GM12873 (cell line): ENCODE measurements around the gene ISLR2.

Experiments used
- TF ChIP-seq, protein P1 (sequence below): IDR thresholded peaks from 2 replicates; pipeline ENCODE4 v1.5.1; 2012; ENCODE audit warnings: low read depth, mild to moderate bottlenecking, moderate library complexity, low read length, control low read depth; ENCODE audit not compliant: insufficient read depth; ENCODE audit errors: missing control alignments

ISLR2 gene

DNA sequence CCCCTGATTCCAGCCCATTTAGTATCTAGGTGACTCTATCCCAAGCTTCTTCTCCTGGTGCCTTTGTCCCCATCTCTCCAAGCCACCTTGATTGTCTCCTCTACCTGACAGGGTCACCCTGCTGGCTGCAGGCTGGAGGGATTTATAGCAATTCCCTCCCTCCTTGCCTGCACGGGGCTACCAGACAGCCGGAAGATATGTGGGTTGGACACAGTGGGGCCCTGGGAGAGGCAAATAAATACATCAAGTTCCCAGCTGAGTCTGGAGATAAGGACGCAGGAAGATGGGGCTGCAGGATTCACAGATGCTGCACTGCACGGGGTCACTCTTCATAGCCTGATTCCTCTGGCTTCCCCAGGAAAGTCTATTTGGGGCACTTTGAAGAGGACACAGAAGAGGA, 9.3 kb upstream of the ISLR2 start:
- TF ChIP-seq, protein P1, sequence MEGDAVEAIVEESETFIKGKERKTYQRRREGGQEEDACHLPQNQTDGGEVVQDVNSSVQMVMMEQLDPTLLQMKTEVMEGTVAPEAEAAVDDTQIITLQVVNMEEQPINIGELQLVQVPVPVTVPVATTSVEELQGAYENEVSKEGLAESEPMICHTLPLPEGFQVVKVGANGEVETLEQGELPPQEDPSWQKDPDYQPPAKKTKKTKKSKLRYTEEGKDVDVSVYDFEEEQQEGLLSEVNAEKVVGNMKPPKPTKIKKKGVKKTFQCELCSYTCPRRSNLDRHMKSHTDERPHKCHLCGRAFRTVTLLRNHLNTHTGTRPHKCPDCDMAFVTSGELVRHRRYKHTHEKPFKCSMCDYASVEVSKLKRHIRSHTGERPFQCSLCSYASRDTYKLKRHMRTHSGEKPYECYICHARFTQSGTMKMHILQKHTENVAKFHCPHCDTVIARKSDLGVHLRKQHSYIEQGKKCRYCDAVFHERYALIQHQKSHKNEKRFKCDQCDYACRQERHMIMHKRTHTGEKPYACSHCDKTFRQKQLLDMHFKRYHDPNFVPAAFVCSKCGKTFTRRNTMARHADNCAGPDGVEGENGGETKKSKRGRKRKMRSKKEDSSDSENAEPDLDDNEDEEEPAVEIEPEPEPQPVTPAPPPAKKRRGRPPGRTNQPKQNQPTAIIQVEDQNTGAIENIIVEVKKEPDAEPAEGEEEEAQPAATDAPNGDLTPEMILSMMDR: no peak

DNA sequence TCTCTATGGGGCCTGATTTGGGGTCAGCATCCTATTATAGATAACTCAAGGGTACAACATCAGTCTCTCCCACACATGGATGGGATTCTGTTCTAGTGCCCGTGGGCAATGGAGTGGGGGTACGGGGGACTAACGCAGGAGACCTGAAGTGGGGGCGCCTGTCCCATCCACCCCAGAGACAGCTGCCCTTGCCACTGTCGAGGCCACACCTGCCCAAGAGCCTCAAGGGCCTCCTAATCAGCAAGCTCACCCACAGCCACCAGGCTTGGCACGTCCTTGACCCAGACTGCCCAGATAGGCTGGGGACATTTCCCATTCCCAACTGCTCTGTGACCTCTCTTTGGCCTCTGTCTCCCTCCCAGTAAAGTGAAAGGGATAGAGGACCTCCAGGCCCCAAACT, 8.5 kb upstream of the ISLR2 start:
- TF ChIP-seq, protein P1: no peak

DNA sequence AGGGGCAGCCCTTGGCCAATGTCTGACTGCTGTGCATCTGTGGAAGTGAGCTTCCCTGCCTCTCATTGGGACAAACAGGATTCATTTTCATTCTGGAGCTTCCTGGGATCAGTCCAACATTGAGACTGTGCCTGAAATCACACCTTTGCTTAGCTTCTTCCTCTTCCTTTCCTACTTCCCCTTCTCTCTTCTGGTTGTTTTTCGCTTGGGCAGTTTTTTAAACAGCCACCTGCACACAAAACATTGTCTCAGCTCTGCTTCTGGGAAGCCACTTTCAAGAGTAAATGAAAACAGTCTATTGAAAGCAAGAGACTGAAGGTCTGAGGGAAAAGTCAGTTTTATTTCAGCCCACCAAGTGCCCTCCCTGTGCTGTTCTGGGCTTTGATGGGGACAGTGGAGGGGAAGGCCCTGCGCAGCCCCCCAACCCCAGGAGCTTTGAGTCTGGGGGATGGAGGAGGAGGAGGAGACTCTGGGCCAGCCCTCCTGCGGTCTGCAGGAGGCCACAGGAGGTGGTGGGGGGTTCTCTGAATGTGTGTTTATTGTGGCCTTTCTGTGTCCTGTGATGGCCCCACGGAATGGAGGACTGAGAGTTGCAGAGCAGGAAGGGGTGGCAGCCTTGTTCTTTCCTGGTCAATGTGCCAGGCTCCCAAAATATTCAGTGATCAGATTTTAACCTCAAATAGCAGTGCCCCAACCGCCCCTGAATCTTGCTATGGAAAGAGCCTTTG, 7.8 kb upstream of the ISLR2 start:
- TF ChIP-seq, protein P1: no peak

DNA sequence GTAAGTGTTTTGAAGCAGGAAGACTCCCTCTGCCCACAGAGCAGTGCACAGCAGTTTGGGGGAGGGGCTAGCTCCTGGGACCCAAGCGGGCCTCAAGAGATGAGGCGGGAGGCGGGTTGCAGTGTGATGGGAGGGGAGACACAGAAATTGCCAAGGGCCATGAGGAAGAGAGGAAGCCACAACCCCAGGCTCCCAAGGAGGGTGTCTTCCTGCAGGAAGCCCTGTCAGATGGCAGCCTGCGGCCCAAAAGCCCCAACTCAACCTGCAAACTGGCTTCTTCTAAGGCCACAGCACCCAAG, 7.3 kb upstream of the ISLR2 start:
- TF ChIP-seq, protein P1: no peak

DNA sequence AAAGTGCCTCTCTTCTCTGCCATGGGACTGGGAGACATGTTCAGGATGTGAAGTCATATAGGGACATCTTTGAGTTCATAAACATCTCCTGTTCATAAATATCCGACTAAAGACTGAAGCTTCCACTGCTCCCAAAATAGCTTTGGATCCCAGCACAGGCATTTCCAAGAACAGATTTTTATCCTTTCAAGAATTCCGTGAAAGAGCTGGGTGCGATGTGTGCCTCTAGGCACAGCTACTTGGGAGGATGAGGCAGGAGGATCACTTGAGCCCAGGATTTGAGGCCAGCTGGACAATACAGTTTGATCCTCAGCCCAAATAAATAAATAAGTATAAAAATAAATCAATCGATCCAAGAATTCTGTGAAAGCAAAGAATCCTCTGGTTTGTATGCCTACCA, 6.7 kb upstream of the ISLR2 start:
- TF ChIP-seq, protein P1: no peak

DNA sequence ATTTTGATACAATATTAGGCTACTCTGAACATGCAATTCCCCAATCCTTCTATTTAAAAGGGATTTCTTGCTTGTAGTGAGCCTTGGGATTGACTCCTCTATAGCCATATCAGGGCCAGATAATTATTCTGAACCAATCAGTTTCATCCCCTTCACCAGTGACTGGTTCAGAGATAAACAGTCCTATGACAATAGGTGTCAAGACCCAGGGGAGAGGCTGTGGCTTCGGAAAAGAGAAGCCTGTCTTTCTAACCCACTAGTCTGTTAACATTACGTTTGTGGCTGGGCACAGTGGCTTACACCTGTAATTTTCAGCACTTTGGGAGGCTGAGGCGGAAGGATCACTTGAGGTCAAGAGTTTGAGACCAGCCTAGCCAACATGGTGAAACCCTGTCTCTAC, 6.2 kb upstream of the ISLR2 start:
- TF ChIP-seq, protein P1: no peak

GRCh38 chr15:74124759-74125158, 5.6 kb upstream of the ISLR2 start:
- TF ChIP-seq, protein P1: no peak
